Heart left ventricle (tissue), 16 donors: ENCODE measurements around the gene DOCK8. TPM values are rescaled to one million over a fixed set of nuclear protein-coding genes. Genes with fewer than 3 reads are reported as not detected.

Experiments used
- ATAC-seq, 4 donors: fragments of 200-7000 bp; cut with Tn5 transposase; one replicate each; pipeline ENCODE4 v1.9.1; 2020 to 2022; ENCODE audit warnings: moderate library complexity in 4 of 4, mild to moderate bottlenecking in 3 of 4, moderate number of reproducible peaks in 1 of 4
- DNase-seq, 5 donors: peaks; one replicate each; pipeline ENCODE4 v3.0.0-alpha.2; 2020
- H3K27ac ChIP-seq, 12 donors: fragments of 200-600 bp; sonication (generic) in 4 of 12; one replicate each; pipeline versions ENCODE4 v1.5.0 to v1.8.0; 2016 to 2022; ENCODE audit warnings: mild to moderate bottlenecking in 2 of 12
- H3K27me3 ChIP-seq, 9 donors: fragments of 200-600 bp; sonication (generic) in 2 of 9; one replicate each; pipeline versions ENCODE4 v1.5.1 to v1.8.0; 2016 to 2022; ENCODE audit warnings: mild to moderate bottlenecking in 3 of 9
- H3K36me3 ChIP-seq, 9 donors: fragments of 200-600 bp; sonication (generic) in 2 of 9; one replicate each; pipeline versions ENCODE4 v1.5.0 to v1.8.0; 2018 to 2022; ENCODE audit warnings: mild to moderate bottlenecking in 2 of 9
- H3K4me1 ChIP-seq, 12 donors: fragments of 200-600 bp; sonication (generic) in 4 of 12; one replicate each; pipeline versions ENCODE4 v1.5.0 to v1.8.0; 2016 to 2022; ENCODE audit warnings: mild to moderate bottlenecking in 3 of 12
- H3K4me3 ChIP-seq, 12 donors: fragments of 200-600 bp; sonication (generic) in 4 of 12; one replicate each; pipeline versions ENCODE4 v1.5.0 to v1.8.0; 2017 to 2022; ENCODE audit warnings: mild to moderate bottlenecking in 9 of 12, moderate library complexity in 4 of 12
- H3K9me3 ChIP-seq, 12 donors: fragments of 200-600 bp; sonication (generic) in 4 of 12; one replicate each; pipeline versions ENCODE4 v1.5.0 to v1.8.0; 2016 to 2022; ENCODE audit warnings: mild to moderate bottlenecking in 1 of 12
- POLR2A ChIP-seq, 2 donors: fragments of 450-650 bp; IDR thresholded peaks; one replicate each; pipeline ENCODE4 v1.6.1; 2017; ENCODE audit warnings: antibody characterized with exemption in 2 of 2, mild to moderate bottlenecking in 2 of 2, moderate library complexity in 2 of 2
- WGBS, 4 donors: extraction: QIAGEN DNeasy Blood & Tissue Kit in 2 of 4; methylation state at CpG; one replicate each; pipeline versions ENCODE4 v1.1.5 to v1.1.7; 2013 to 2018; 5-methylcytosine and 5-hydroxymethylcytosine counted together
- intact Hi-C, 10 donors: fragments of 100-400 bp; cut with DNase I; formaldehyde crosslinking; loops; one replicate each; pipeline versions ENCODE4 v1.11.1 to v1.14.2; 2022
- polyA plus RNA-seq, 2 donors: library from polyadenylated mRNA; stranded (reverse); fragments of 200-250 nt; gene quantifications; one replicate each; pipeline ENCODE4 v1.2.3, GENCODE V29; 2013
- total RNA-seq, 9 donors: library from RNA; depleted of rRNA in 2 of 9; stranded (reverse); fragments of >200 nt in 2 of 9; fragmentation: NEBNext Ultra II Directional in 3 of 9; extraction: Animal tissue kit (Norgen Biotek cat#: 25700) in 3 of 9; gene quantifications; one replicate each; pipeline versions ENCODE4 v1.1.0 to v1.2.4, GENCODE V29; 2016 to 2023
- TF ChIP-seq, protein P1 (sequence below), 12 donors: fragments of 200-600 bp; sonication (generic) in 4 of 12; IDR thresholded peaks; one replicate each; pipeline versions ENCODE4 v1.5.0 to v1.8.0; 2018 to 2022; ENCODE audit warnings: antibody characterized with exemption in 12 of 12, mild to moderate bottlenecking in 5 of 12
- donor health status: ischemic (EF 13 %, LVEDD 7.1; RV severe dilation, severe dysfunction).
- donor health status: healthy with polysubstance abuse.
- donor health status: DM: no; HTN: yes; CAD: no.
- donor health status: DM: no; HTN: no; CAD: no.
- donor health status: ischemic (EF 25% LVEDD 6.9; RV normal size, moderate dysfunction).
- donor health status: ischemic (EF 25% LVEDD 5.7; RV mildly dilated, moderate dysfunction).
- donor health status: healthy.
- donor health status: DM: yes; HTN: yes; CAD: no.
- donor health status: ischemic (EF 35%, LVEDD 5.7; RV mildly dilated, moderate dysfunction).
- donor health status: nonischemic (EF 11% LVEDD 7.7; RV severe dilation, severe dysfunction).
- donor health status: DM: yes; HTN: yes; CAD: no.
- donor health status: PGD.
- donor health status: ischemic (EF 29% LVEDD 5.4; RV normal size, mild dysfunction).
- donor health status: nonischemic (EF 23%, LVEDD 6.1; RV moderate dilation, normal function).

The DOCK8 gene
- total and polyA plus RNA-seq, 11 donors: 1.2 to 36.1 (median 2.4) TPM

DNA sequence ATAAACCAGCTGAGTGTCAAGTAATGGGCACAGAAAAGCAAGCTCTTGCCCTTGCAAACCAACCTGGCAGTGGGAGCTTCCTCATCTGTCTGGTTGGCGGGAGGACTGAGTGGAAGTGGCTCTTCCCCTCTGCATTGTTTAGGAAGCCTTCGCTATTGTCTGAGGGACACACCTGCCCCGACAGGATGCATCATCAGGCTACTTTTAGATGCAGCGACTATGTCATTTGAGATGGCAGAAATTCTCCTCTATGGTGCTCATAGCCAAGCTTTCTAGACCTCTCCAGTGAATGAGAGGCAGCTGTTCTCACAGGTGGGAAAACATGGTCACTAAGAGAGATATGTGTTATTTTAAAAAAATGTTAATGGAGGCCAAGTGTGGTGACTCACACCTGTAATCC is 104.0 kb downstream of the DOCK8 start:
- WGBS, 4 donors: 63 to 92% (median 70%) methylated on average over 3 to 4 of the region's 4 CpGs
- ATAC-seq (no peak), DNase-seq (no peak)
- Histone ChIP-seq H3K27me3 (no peaks in the 10 kb centered on the region), H3K4me3 (no peak overlapping the region), H3K4me1 (no peaks in the 10 kb centered on the region), H3K27ac (no peak overlapping the region), H3K36me3 (peaks cover 0 to 65% (median 0%) of the 10 kb centered on the region in 9 donors), H3K9me3 (no peaks in the 10 kb centered on the region)
- TF ChIP-seq POLR2A (IDR thresholded peaks at IDR 0.05): no peak
- TF ChIP-seq, protein P1, sequence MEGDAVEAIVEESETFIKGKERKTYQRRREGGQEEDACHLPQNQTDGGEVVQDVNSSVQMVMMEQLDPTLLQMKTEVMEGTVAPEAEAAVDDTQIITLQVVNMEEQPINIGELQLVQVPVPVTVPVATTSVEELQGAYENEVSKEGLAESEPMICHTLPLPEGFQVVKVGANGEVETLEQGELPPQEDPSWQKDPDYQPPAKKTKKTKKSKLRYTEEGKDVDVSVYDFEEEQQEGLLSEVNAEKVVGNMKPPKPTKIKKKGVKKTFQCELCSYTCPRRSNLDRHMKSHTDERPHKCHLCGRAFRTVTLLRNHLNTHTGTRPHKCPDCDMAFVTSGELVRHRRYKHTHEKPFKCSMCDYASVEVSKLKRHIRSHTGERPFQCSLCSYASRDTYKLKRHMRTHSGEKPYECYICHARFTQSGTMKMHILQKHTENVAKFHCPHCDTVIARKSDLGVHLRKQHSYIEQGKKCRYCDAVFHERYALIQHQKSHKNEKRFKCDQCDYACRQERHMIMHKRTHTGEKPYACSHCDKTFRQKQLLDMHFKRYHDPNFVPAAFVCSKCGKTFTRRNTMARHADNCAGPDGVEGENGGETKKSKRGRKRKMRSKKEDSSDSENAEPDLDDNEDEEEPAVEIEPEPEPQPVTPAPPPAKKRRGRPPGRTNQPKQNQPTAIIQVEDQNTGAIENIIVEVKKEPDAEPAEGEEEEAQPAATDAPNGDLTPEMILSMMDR (IDR thresholded peaks at IDR 0.05): no peak
- intact Hi-C loops: no loop called here

- DNase-seq (no peak), ATAC-seq (no peak)
- Histone ChIP-seq H3K27me3 (no peaks in the 10 kb centered on the region), H3K36me3 (peaks cover 0 to 37% (median 0%) of the 10 kb centered on the region in 9 donors), H3K9me3 (no peaks in the 10 kb centered on the region), H3K27ac (no peak overlapping the region), H3K4me1 (no peaks in the 10 kb centered on the region), H3K4me3 (no peak overlapping the region)
- intact Hi-C loops: no loop called here
- TF ChIP-seq, protein P1 (IDR thresholded peaks at IDR 0.05): no peak
- TF ChIP-seq POLR2A (IDR thresholded peaks at IDR 0.05): no peak
- 85 to 100% (median 90%) methylated on average over 1 of the region's 1 CpG for WGBS, 4 donors
Measured at GRCh38 chr9:324971-325370, 110.3 kb downstream of the DOCK8 start.

DNA sequence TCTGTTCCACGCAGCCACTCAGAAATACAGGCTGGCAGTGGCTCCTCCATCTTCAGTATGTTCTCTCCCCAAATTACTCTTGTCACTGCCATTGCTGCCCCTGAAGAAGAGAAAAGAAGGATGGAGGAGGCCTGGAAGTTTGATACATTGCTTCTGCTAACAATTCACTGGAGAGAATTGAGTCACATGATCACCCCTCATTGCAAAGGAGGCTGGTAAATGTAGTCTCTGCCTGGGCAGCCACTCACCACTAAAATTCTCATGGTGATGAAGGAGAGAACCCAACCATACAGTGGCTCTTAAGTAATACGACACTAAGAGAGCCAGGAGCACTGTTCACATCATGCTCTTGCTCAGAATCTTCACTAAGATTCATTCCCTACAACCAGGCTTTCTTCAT is 112.0 kb downstream of the DOCK8 start:
- no peak for DNase-seq
- Histone ChIP-seq H3K27me3 (no peaks in the 10 kb centered on the region), H3K36me3 (peaks cover 0 to 54% (median 0%) of the 10 kb centered on the region in 9 donors), H3K27ac (no peak overlapping the region), H3K9me3 (no peaks in the 10 kb centered on the region), H3K4me3 (no peak overlapping the region), H3K4me1 (no peaks in the 10 kb centered on the region)
- TF ChIP-seq, protein P1 (IDR thresholded peaks at IDR 0.05): no peak
- TF ChIP-seq POLR2A (IDR thresholded peaks at IDR 0.05): no peak
- intact Hi-C loops: no loop called here
- ATAC-seq: no peak
- WGBS, 4 donors: 66 to 79% (median 71%) methylated on average over 2 of the region's 2 CpGs

GRCh38 chr9:328453-328852 is 113.8 kb downstream of the DOCK8 start:
- no peak overlapping the region for H3K4me3 ChIP-seq
- ATAC-seq (no peak), DNase-seq (no peak)
- 63 to 77% (median 70%) methylated on average over 3 of the region's 3 CpGs for WGBS, 4 donors
- no peaks in the 10 kb centered on the region for H3K27me3 ChIP-seq
- H3K36me3 ChIP-seq: peaks cover 0 to 69% (median 0%) of the 10 kb centered on the region in 9 donors
- intact Hi-C loops: no loop called here
- H3K9me3 ChIP-seq: no peaks in the 10 kb centered on the region
- no peak for TF ChIP-seq POLR2A (IDR thresholded peaks at IDR 0.05)
- TF ChIP-seq, protein P1 (IDR thresholded peaks at IDR 0.05): no peak
- H3K4me1 ChIP-seq: no peaks in the 10 kb centered on the region
- no peak overlapping the region for H3K27ac ChIP-seq
